WTC11 (cell line): ENCODE measurements around the gene GRK6.

Experiments used
- GABPB1 ChIP-seq: sonication (generic); formaldehyde crosslinking; IDR thresholded peaks from 2 replicates; pipeline ENCODE4 v1.8.1; 2023; ENCODE audit warnings: mild to moderate bottlenecking, missing genetic modification reagents
- NFE2L1 ChIP-seq: sonication (generic); formaldehyde crosslinking; IDR thresholded peaks from 2 replicates; pipeline ENCODE4 v1.8.1; 2023; ENCODE audit warnings: missing genetic modification reagents
- NFYB ChIP-seq: sonication (generic); formaldehyde crosslinking; conservative IDR thresholded peaks from 2 replicates; pipeline ENCODE4 v1.8.0; 2022; ENCODE audit warnings: low read depth, missing genetic modification reagents
- ZNF263 ChIP-seq: sonication (generic); formaldehyde crosslinking; IDR thresholded peaks from 2 replicates; pipeline ENCODE4 v1.8.1; 2022; ENCODE audit warnings: low read depth, mild to moderate bottlenecking, moderate library complexity, missing genetic modification reagents
- TF ChIP-seq, protein P1 (sequence below): fragments of 200-600 bp; IDR thresholded peaks from 2 replicates; pipeline ENCODE4 v1.8.0; 2022; ENCODE audit warnings: antibody characterized with exemption

GRCh38 chr5:177487975-177488374, 61.5 kb downstream of the GRK6 start:
- TF ChIP-seq ZNF263: no peak
- TF ChIP-seq, protein P1, sequence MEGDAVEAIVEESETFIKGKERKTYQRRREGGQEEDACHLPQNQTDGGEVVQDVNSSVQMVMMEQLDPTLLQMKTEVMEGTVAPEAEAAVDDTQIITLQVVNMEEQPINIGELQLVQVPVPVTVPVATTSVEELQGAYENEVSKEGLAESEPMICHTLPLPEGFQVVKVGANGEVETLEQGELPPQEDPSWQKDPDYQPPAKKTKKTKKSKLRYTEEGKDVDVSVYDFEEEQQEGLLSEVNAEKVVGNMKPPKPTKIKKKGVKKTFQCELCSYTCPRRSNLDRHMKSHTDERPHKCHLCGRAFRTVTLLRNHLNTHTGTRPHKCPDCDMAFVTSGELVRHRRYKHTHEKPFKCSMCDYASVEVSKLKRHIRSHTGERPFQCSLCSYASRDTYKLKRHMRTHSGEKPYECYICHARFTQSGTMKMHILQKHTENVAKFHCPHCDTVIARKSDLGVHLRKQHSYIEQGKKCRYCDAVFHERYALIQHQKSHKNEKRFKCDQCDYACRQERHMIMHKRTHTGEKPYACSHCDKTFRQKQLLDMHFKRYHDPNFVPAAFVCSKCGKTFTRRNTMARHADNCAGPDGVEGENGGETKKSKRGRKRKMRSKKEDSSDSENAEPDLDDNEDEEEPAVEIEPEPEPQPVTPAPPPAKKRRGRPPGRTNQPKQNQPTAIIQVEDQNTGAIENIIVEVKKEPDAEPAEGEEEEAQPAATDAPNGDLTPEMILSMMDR: no peak
- TF ChIP-seq NFYB (CRISPR knock-in tag): no peak
- TF ChIP-seq NFE2L1: no peak
- no peak for TF ChIP-seq GABPB1
